ENCODE measurements around the gene ACTR2. TPM values are rescaled to one million over a fixed set of nuclear protein-coding genes. Genes with fewer than 3 reads are reported as not detected.
A peak's percentile ranks its signal among the peaks of the same experiment; 100 is the strongest.
"Not testable (repeated sequence)": the region's sequence is repeated elsewhere in the genome, so short reads cannot be mapped to it uniquely, and the experiment has no call there.

ACTR2 gene
- total RNA-seq, 1 donor from 2014 or later: 81.4 TPM

DNA sequence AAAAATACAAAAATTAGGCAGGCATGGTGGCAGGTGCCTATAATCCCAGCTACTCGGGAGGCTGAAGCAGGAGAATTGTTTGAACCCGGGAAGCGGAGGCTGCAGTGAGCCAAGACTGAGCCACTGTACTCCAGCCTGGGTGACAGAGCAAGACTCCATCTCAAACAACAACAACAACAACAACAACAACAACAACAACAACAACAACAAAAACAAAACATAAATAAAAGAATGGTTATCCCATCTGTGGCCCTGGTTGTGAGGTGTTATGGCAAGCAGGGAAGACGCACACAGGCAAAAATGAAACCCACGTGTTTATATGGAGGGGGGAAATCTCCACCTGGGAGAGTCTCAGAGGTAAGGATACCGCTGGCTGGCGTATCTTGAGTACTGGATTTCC, 89.7 kb downstream of the ACTR2 start:
- not testable (repeated sequence) for H3K27ac ChIP-seq (ENCODE audit: low read depth, low read length)

DNA sequence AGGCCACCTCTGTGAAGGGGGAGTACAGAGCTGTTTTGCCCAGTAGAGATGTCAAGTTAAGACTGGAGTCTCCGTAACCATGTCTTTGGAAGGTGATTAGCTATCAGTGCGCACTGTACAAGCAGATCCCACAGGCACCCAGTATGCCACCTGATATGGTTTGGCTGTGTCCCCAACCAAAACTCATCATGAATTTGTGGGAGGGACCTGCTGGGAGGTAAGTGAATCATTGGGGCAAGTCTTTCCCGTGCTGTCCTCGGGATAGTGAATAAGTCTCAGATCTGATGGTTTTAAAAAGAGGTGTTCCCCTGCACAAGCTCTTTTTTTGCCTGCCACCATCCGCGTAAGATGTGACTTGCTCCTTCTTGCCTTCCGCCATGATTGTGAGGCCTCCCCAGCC, 90.2 kb downstream of the ACTR2 start:
- Histone ChIP-seq H3K36me3 (ENCODE audit: control insufficient read depth in 3 of 3, insufficient read depth in 3 of 3, low read length in 3 of 3) (peaks cover 4 to 20% (median 18%) of the 10 kb centered on the region in 3 donors), H3K4me1 (ENCODE audit: control insufficient read depth in 3 of 3, insufficient read depth in 3 of 3, low read length in 3 of 3) (peaks cover 0 to 6% (median 5%) of the 10 kb centered on the region in 3 donors), H3K27ac (ENCODE audit: low read depth, low read length) (no peak overlapping the region), H3K9me3 (ENCODE audit: control insufficient read depth in 3 of 3, low read length in 3 of 3) (no peaks in the 10 kb centered on the region), H3K9ac (ENCODE audit: low read depth in 1 of 3, low read length in 3 of 3) (no peak overlapping the region), H3K4me3 (ENCODE audit: low read length in 3 of 3) (no peak overlapping the region), H3K27me3 (ENCODE audit: control insufficient read depth in 3 of 3, insufficient read depth in 3 of 3, low read length in 3 of 3) (no peaks in the 10 kb centered on the region)

More for the DNA sequence above, 89.7 kb downstream of the ACTR2 start:
- not testable (repeated sequence) for H3K27me3 ChIP-seq (ENCODE audit: control insufficient read depth in 3 of 3, insufficient read depth in 3 of 3, low read length in 3 of 3); H3K9ac ChIP-seq (ENCODE audit: low read depth in 1 of 3, low read length in 3 of 3); H3K9me3 ChIP-seq (ENCODE audit: control insufficient read depth in 3 of 3, low read length in 3 of 3); H3K4me1 ChIP-seq (ENCODE audit: control insufficient read depth in 3 of 3, insufficient read depth in 3 of 3, low read length in 3 of 3); H3K4me3 ChIP-seq (ENCODE audit: low read length in 3 of 3)
- peaks cover 4 to 20% (median 18%) of the 10 kb centered on the region in 3 donors for H3K36me3 ChIP-seq (ENCODE audit: control insufficient read depth in 3 of 3, insufficient read depth in 3 of 3, low read length in 3 of 3)

DNA sequence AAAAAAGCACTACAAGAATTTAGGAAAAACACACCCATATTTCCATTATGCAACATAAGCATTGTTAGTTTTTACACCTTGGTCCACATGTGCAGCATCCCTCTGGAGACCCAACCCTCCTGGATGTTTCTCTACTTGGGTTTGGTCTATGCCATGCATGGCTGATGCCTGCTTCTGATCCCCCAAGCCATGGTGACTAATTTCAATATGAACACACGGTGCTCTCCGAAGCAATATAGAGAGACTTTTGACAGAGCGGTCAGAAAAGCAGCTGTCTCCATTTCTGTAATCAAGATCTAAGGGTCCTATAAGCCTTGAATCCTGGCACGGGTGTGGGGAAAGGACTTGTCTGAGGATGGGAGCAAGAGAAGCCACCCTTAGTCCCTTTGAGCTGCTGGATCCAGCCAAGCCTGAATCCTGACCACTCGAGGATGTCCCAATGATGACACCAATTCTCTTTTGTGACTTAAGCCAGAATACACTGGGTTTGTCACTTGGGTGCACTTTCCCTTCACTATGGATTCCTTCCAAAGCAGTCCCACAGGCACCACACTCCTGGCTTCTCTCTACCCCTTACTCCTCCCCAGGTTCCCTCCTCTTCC, 91.5 kb downstream of the ACTR2 start:
- Histone ChIP-seq H3K9me3 (ENCODE audit: control insufficient read depth in 3 of 3, low read length in 3 of 3) (no peaks in the 10 kb centered on the region), H3K9ac (ENCODE audit: low read depth in 1 of 3, low read length in 3 of 3) (no peak overlapping the region), H3K4me1 (ENCODE audit: control insufficient read depth in 3 of 3, insufficient read depth in 3 of 3, low read length in 3 of 3) (peaks cover 0 to 6% (median 5%) of the 10 kb centered on the region in 3 donors), H3K27ac (ENCODE audit: low read depth, low read length) (no peak overlapping the region), H3K36me3 (ENCODE audit: control insufficient read depth in 3 of 3, insufficient read depth in 3 of 3, low read length in 3 of 3) (peaks cover 4 to 11% (median 10%) of the 10 kb centered on the region in 3 donors), H3K4me3 (ENCODE audit: low read length in 3 of 3) (no peak overlapping the region), H3K27me3 (ENCODE audit: control insufficient read depth in 3 of 3, insufficient read depth in 3 of 3, low read length in 3 of 3) (no peaks in the 10 kb centered on the region)

- Histone ChIP-seq H3K4me3 (ENCODE audit: low read length in 3 of 3) (no peak overlapping the region), H3K27me3 (ENCODE audit: control insufficient read depth in 3 of 3, insufficient read depth in 3 of 3, low read length in 3 of 3) (no peaks in the 10 kb centered on the region), H3K9me3 (ENCODE audit: control insufficient read depth in 3 of 3, low read length in 3 of 3) (no peaks in the 10 kb centered on the region), H3K9ac (ENCODE audit: low read depth in 1 of 3, low read length in 3 of 3) (no peak overlapping the region), H3K36me3 (ENCODE audit: control insufficient read depth in 3 of 3, insufficient read depth in 3 of 3, low read length in 3 of 3) (peaks cover 4 to 11% (median 6%) of the 10 kb centered on the region in 3 donors), H3K4me1 (ENCODE audit: control insufficient read depth in 3 of 3, insufficient read depth in 3 of 3, low read length in 3 of 3) (peaks cover 0 to 6% (median 5%) of the 10 kb centered on the region in 3 donors), H3K27ac (ENCODE audit: low read depth, low read length) (peak overlapping the region; percentile 36)
Measured at GRCh38 chr2:65319674-65320041, 92.0 kb downstream of the ACTR2 start.

DNA sequence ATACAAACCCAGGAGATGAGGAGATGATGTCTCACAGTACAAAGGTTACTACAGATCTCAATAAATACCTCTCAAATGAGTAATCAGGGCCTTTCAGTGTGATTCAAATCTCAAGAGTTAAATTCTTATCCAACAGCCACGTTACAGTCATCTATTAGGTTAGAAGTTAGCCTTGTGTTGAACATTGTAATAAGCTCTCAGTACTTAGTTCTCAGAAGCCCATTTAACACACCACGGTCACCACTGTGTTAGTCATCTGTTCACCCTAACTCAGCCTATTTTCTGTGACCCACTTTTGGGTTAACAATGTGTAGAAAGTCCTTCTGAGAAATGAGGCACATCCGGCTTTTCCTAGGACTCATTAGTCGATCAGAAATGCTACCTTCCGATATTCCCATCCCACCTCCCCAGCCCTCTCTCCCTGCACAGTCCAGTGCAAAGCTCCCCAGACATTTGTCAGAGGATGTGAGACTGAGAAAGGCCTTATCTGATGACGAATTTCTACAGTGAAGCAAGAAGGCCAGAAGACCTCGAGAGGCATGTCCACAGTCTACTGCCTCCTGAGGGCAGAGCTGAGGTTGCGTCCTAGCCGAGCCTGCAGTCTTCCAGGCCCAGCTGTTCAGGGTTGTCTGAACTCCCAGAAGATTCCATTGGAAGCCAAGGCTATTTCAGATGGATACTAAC, 92.6 kb downstream of the ACTR2 start:
- Histone ChIP-seq H3K9ac (ENCODE audit: low read depth in 1 of 3, low read length in 3 of 3) (no peak overlapping the region), H3K4me1 (ENCODE audit: control insufficient read depth in 3 of 3, insufficient read depth in 3 of 3, low read length in 3 of 3) (peaks cover 0 to 6% (median 5%) of the 10 kb centered on the region in 3 donors), H3K36me3 (ENCODE audit: control insufficient read depth in 3 of 3, insufficient read depth in 3 of 3, low read length in 3 of 3) (peaks cover 4 to 11% (median 5%) of the 10 kb centered on the region in 3 donors), H3K27ac (ENCODE audit: low read depth, low read length) (peak overlapping the region; percentile 36), H3K27me3 (ENCODE audit: control insufficient read depth in 3 of 3, insufficient read depth in 3 of 3, low read length in 3 of 3) (no peaks in the 10 kb centered on the region), H3K4me3 (ENCODE audit: low read length in 3 of 3) (no peak overlapping the region), H3K9me3 (ENCODE audit: control insufficient read depth in 3 of 3, low read length in 3 of 3) (no peaks in the 10 kb centered on the region)

Other genes starting within 250 kb of the ACTR2 start
- 10.4 TPM for gene SLC1A4, start 238.4 kb upstream of the ACTR2 start, total RNA-seq
- gene CEP68, start 171.4 kb upstream of the ACTR2 start, total RNA-seq: 27.1 TPM
- 58.5 TPM for gene RAB1A, start 97.7 kb upstream of the ACTR2 start, total RNA-seq
- 7.8 TPM for gene SPRED2, start 204.8 kb downstream of the ACTR2 start, total RNA-seq

Measured in skeletal muscle tissue (tissue), 4 donors.